Endometrium (tissue), 2 donors: ENCODE results near the gene PRADC1.
"Not testable (repeated sequence)": the region's sequence is repeated elsewhere in the genome, so short reads cannot be mapped to it uniquely, and the experiment has no call there.

Experiments used
- FAIRE-seq: peaks from 2 replicates; lab custom pipeline; 2012; peaks lifted over from hg19 to GRCh38; lab: Jason Lieb, UNC
- donor health status: control.
- donor health status: control.

PRADC1 gene

DNA sequence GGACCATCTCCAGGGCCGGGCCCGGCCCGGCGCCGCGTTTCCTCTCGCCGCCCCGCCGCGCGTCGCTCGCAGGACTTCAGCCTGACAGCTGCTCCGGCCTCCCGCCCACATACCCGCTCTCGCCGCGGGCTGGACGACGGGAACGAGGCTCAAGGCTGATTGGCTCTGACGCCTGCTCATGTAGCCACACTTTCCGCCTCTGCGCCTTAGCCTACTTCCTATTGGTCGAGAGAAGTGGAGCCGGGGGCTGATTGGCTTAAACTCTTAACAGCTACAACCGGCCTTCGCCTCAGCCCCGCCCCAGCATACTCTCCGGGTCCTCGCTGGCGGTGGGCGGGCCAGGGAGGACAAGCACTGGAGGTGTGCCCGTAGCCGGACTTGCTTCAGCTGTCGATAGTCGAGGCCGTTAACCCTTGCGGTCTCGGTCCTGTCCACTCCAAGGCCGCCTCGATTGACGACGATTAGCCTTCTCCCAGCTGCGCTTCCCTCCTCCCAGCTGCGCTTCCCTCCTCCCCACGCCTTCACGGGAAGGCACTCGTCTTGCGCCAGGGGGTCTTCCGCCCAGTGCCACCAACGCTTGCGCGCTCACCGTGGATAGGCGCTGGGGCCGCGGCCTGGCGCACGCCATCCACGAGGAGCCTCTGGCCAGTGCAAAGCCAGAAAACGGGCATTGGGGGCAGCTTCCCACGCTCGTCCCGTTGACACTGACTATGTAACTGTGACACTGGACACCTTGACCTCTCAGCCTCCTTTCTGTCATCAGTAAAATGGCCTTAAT is at the start of gene PRADC1:
PRADC1 (minus strand) TSS at position 86 of the 778 bp plus-strand sequence; CDS start at position 7, 79 bp downstream.
- FAIRE-seq: peak; percentile 92

- FAIRE-seq: no peak
Observed at GRCh38 chr2:73281244-73281643, 48.2 kb upstream of the PRADC1 start.

- no peak for FAIRE-seq
Observed at GRCh38 chr2:73279852-73280251, 46.8 kb upstream of the PRADC1 start.

- FAIRE-seq: no peak
Observed at GRCh38 chr2:73272270-73272669, 39.2 kb upstream of the PRADC1 start.

DNA sequence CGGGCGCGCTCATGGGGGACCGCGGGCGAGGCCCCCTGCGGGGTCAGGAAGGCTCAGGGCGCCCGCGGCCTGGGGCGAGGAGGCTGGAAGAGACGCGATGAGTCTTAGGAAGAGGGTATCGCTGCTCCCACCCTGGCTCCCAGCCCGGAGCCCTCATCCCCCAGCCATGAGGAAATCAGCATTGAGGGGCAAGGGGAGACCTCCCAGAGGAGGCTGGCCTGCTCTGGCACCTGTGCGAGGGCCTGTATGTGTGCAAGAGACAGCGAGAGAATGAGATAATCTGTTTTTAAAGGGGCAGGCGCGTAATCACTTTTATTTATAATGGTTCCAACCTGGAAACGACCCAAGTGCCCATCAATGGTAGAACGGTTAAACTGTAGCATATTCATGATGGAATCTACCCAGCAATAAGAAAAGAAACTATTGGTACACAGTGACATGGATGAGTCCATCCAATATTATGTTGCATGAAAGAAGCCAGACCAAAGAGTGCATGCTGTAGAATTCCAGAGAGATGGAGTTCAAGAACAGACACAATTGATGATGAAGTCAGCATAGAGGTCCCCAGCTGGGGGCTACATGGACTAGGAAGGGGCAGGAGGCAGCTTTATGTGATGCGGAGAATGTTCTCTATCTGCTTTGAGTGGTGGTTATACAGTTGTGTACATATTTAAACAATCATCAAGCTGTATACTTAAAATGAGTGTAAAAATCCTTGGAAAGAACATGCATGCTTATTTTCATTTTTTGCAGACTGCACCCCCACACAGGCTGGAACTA is 36.8 kb upstream of the PRADC1 start:
- FAIRE-seq: no peak

GRCh38 chr2:73268830-73269685 is 36.0 kb upstream of the PRADC1 start:
- FAIRE-seq: no peak

GRCh38 chr2:73268366-73268829 is 35.4 kb upstream of the PRADC1 start:
- FAIRE-seq: no peak

- no peak for FAIRE-seq
Observed at GRCh38 chr2:73267008-73267407, 34.0 kb upstream of the PRADC1 start.

DNA sequence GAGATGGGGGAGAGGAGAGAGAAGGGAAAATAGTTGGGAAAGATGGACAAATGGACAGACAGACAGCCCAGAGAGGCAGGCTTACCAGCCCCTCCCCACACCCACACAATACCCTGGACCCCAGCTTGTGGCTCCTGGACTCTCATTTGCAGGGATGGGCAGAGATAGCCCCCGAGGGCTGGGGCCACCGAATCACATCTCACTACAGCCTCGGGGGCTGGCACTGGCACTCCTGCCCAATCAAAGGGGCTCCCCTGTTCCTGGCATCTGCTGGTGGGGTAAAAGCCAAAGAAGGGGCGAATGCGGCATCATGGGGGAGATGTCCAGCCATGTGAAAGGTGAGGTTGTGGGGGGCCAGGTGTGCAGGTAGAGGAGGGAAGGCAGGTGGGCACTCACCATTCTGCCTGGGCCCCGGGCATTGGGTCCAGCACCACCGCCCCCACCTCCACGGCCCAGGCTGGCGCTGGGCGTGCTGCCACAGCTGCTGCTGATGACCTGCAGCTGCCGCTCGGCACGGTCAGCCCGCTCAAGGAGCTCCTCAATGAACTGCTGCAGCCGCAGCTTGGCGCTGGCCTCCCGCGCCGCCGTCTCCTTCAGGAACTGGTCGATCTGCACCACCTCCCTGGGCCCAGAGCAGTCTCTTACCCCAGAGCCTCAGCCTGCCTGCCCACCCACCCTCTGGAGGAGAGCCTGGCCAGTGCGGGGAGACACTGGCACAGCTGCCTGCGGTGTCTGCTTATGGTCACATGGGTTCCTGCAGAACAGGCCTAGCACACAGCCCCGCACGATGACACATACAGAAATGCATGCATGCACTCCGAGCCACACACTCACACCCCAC is 33.2 kb upstream of the PRADC1 start:
- no peak for FAIRE-seq

GRCh38 chr2:73265298-73266060 is 32.4 kb upstream of the PRADC1 start:
- FAIRE-seq: no peak

GRCh38 chr2:73264783-73265182 is 31.7 kb upstream of the PRADC1 start:
- FAIRE-seq: no peak

DNA sequence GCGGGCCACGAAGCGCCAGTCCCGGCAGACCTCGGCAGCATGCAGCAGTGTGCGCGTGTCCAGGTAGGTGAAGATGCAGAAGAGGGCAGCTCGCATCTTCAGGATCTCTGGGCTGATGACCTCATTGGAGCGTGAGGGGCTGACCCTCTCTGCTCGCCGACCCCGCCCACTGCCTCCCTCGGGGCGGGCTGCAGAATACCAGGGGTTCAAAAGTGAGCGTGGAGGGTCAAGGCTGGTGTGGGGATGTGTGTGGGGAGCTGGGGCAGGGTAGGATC is 31.2 kb upstream of the PRADC1 start:
- no peak for FAIRE-seq

DNA sequence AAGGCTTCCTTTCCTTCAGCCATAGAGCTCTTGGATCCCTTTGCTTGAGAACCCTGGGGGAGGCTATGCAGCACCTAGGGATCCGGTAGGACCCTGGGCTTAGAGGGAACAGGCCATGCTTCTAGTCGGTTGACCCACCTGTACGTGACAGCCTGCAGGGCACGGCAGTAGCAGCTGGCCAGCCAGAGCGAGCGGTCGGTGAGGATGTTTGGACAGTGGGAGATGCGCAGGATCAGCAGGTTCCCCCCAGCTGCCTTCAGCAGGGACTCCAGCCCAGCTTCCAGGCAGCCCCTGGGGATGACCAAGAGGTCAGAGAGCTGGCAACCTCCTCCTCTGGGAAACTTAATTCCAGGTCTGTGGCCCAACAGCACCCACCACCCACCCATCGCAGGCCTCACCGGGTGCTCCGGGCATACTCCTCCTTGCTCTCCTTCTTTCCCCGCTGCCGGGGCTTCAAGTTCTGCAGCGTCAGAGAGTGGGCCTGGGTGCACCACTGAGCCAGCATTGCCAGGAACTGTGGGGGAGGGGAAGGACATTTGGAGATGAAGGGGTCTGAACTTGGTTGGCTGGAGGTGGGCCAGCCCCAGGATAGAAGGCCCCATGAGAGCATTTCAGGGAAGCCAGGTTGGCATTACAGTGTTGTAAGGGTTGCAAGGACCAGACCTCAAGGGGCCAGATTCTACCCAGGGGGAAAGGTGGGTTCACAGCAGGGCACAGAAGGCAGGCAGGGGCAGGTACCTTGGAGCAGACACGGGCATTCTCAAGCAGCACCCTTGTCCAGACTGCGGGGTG is 30.7 kb upstream of the PRADC1 start:
- FAIRE-seq: no peak

DNA sequence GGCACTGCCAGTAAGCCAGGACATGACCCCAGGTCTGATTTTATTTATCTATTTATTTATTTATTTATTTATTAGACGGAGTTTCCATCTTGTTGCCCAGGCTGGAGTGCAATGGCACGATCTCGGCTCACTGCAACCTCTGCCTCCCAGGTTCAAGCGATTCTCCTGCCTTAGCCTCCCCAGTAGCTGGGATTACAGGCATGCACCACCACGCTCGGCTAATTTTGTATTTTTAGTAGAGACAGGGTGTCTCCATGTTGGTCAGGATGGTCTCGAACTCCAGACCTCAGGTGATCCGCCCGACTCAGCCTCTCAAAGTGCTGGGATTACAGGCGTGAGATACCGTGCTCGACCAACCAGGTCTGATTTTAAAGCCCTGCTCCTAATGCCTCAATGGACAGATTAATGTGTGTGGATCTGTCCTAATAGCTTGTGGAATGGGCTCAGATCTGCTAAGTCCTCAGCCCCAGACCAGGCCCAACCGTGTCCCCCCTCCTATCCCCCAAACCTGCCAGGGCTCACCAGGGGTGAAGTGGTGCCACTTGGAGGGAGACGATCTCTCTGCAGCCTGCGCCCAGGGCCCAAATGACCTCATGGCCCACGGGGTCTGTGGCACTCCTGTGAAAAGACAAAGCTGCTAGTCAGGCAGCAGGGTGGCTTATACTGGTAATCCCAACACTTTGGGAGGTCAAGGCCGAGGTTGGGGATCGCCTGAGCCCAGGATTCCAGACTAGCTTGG is 29.8 kb upstream of the PRADC1 start:
- not testable (repeated sequence) for FAIRE-seq

DNA sequence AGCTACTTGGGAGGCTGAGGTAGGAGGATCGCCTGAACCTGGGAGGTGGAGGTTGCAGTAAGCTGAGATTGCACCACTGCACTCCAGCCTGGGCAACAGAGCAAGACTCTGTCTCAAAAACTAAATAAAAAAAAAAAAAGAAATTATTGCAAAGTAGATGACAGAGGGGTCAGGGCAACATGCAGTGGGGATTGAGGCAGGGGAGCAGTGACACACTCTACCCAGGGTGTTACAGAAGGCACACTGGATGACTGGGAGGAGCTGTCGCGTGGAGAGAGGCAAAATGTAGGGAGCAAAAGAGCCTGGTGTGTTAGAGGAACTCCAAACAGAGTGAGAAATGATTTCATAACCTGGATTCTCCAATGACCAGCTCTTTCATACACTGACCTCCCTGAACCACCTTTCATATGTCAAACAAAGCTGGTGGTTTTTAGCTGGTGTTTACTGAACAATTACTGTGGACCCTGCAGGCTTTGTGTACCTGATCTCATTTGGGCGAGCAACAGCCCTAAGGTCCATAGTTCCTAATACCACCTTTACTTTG is 29.1 kb upstream of the PRADC1 start:
- no peak for FAIRE-seq

DNA sequence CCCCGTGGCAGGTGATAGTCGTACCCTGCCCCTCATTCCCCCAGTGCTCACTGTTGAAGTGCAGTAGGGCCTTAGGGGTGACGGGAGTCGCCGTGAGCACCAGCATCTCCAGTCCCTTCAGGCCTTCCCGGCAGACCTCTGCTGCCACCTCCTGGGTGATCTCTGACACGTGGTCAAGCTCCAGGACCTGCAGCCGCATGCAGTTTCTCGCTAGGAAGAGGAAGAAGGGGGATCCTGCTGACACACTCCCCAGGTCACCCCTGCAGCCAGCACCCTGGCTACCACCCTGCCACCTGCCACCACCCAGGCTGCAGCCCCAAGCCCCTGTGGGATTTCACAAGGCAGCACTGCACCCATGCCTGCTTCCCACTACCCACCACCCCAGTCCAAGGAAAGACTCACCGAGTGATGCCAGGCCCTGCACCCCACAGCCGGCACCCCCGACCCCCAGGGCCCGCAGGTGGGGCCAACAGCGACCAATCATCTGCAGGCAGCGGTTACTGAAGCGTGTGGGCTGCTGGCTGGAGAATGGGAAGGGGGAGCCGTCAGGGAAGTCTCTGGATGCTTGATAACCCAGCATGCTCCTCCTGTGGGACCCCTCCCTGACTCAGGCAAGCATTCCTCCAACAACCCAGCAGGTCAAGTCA is 27.4 kb upstream of the PRADC1 start:
- no peak for FAIRE-seq

DNA sequence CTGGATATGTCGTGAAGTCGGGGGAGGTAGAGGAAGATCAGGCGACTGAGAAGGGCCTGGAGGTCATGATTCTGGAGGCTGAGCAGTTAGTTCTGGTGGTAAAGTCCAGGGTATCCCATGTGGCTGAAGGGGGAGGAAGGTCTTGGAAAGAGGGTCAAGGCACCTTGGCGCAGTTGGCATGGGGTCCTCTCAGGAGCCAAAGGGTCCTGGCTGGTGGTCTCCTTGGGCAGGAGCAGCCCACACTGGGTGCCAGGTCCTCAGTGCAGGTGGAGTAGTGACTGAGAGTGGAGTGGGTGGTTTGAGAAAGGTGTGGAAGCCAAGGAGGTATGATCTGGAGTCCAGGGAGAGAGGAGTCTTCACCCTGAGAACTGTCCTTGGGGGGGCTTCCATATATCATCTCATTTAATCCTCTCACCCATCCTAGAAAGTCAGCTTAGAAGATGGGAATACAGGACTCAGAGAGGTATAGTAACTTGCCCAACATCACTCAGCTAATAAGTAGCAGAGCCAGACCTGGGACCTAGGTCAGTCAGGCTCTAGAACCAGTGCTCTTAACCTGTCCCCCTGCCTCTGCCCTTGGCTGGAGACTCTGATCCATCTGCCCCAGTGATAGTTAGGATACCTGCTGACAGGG is 26.8 kb upstream of the PRADC1 start:
- FAIRE-seq: no peak

DNA sequence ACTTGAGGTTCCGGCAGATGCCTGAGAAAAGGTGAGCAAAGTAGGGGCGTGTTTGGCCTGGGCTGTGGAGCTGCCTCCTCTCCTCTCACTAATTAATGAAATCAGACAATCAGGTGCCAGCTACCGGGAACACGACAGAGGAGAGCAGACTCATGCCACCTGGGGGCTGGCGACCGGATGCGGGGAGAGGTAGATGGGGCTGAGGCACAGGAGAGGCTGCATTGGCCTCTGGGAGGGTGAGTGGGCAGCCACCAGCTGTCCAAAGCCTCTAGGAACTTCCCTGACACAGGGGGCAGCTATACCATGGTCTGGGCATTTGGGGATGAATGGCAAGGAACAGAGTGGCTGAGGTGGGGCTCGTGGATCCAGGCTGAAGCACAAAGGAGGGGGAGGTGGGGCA is 26.2 kb upstream of the PRADC1 start:
- FAIRE-seq: no peak
